ENCODE data around the gene GABRG3.
A peak's percentile ranks its signal among the peaks of the same experiment; 100 is the strongest.

GABRG3 gene

GRCh38 chr15:26972636-26973035, 1.7 kb downstream of the GABRG3 start:
- no peaks in the 10 kb centered on the region for H3K4me1 ChIP-seq (ENCODE audit: low read depth, poor library complexity, severe bottlenecking)
- no peak for TF ChIP-seq CTCF (conservative IDR thresholded peaks at IDR 0.05; ENCODE audit: low read depth, low read length)
- no peaks in the 10 kb centered on the region for H3K36me3 ChIP-seq (ENCODE audit: insufficient read depth)
- H3K4me2 ChIP-seq = no peak overlapping the region
- no peak overlapping the region for H3K4me3 ChIP-seq (IDR thresholded peaks at IDR 0.05; ENCODE audit: insufficient read depth, low read depth, low read length)
- H3K79me2 ChIP-seq (ENCODE audit: insufficient read depth, low read depth) = no peaks in the 10 kb centered on the region
- no peaks in the 10 kb centered on the region for H3K27me3 ChIP-seq (ENCODE audit: insufficient read depth, low read depth)
- no peaks in the 10 kb centered on the region for H4K20me1 ChIP-seq (ENCODE audit: insufficient read depth)
- no peak overlapping the region for H3K27ac ChIP-seq
- no peak overlapping the region for H2AFZ ChIP-seq (ENCODE audit: low read depth)
- H3K9ac ChIP-seq = no peak overlapping the region

- Histone ChIP-seq H3K27me3 (ENCODE audit: insufficient read depth, low read depth) (no peaks in the 10 kb centered on the region), H3K9ac (no peak overlapping the region), H2AFZ (ENCODE audit: low read depth) (no peak overlapping the region), H3K36me3 (ENCODE audit: insufficient read depth) (no peaks in the 10 kb centered on the region), H4K20me1 (ENCODE audit: insufficient read depth) (no peaks in the 10 kb centered on the region), H3K79me2 (ENCODE audit: insufficient read depth, low read depth) (no peaks in the 10 kb centered on the region), H3K4me2 (no peak overlapping the region), H3K4me3 (IDR thresholded peaks at IDR 0.05; ENCODE audit: insufficient read depth, low read depth, low read length) (no peak overlapping the region), H3K4me1 (ENCODE audit: low read depth, poor library complexity, severe bottlenecking) (no peaks in the 10 kb centered on the region), H3K27ac (no peak overlapping the region)
- TF ChIP-seq CTCF (conservative IDR thresholded peaks at IDR 0.05; ENCODE audit: low read depth, low read length) = peak; percentile 46
Measured at GRCh38 chr15:26974120-26974780, 3.3 kb downstream of the GABRG3 start.

GRCh38 chr15:26981492-26981891, 10.5 kb downstream of the GABRG3 start:
- Histone ChIP-seq H2AFZ (ENCODE audit: low read depth) (no peak overlapping the region), H3K4me3 (IDR thresholded peaks at IDR 0.05; ENCODE audit: insufficient read depth, low read depth, low read length) (no peak overlapping the region)

GRCh38 chr15:26983822-26984221, 12.8 kb downstream of the GABRG3 start:
- H3K4me3 ChIP-seq (IDR thresholded peaks at IDR 0.05; ENCODE audit: insufficient read depth, low read depth, low read length) = no peak overlapping the region
- no peaks in the 10 kb centered on the region for H3K79me2 ChIP-seq (ENCODE audit: insufficient read depth, low read depth)
- no peaks in the 10 kb centered on the region for H3K36me3 ChIP-seq (ENCODE audit: insufficient read depth)
- H3K27ac ChIP-seq = no peak overlapping the region
- no peaks in the 10 kb centered on the region for H4K20me1 ChIP-seq (ENCODE audit: insufficient read depth)
- no peak for TF ChIP-seq CTCF (conservative IDR thresholded peaks at IDR 0.05; ENCODE audit: low read depth, low read length)
- H3K9ac ChIP-seq = no peak overlapping the region
- no peak overlapping the region for H2AFZ ChIP-seq (ENCODE audit: low read depth)
- no peaks in the 10 kb centered on the region for H3K27me3 ChIP-seq (ENCODE audit: insufficient read depth, low read depth)
- H3K4me1 ChIP-seq (ENCODE audit: low read depth, poor library complexity, severe bottlenecking) = no peaks in the 10 kb centered on the region
- H3K4me2 ChIP-seq = no peak overlapping the region

More at GRCh38 chr15:26981492-26981891, 10.5 kb downstream of the GABRG3 start:
- Histone ChIP-seq H3K9ac (no peak overlapping the region), H3K27ac (no peak overlapping the region), H3K36me3 (ENCODE audit: insufficient read depth) (no peaks in the 10 kb centered on the region), H3K4me1 (ENCODE audit: low read depth, poor library complexity, severe bottlenecking) (no peaks in the 10 kb centered on the region), H3K27me3 (ENCODE audit: insufficient read depth, low read depth) (no peaks in the 10 kb centered on the region), H3K4me2 (no peak overlapping the region), H3K79me2 (ENCODE audit: insufficient read depth, low read depth) (no peaks in the 10 kb centered on the region), H4K20me1 (ENCODE audit: insufficient read depth) (no peaks in the 10 kb centered on the region)
- no peak for TF ChIP-seq CTCF (conservative IDR thresholded peaks at IDR 0.05; ENCODE audit: low read depth, low read length)

Data from KMS-11 (cell line).